ENCODE results near the gene FAM187B. TPM values are rescaled to one million over a fixed set of nuclear protein-coding genes. Genes with fewer than 3 reads are reported as not detected.

Gene FAM187B
- total and polyA plus RNA-seq, 2 donors (not counting 1 experiment from before 2014, with no cell fraction given) = 0.25 TPM; not detected in 1

GRCh38 chr19:35266520-35267352 lies 38.2 kb upstream of the FAM187B start:
- Histone ChIP-seq H3K4me3 (ENCODE audit: control extremely low read depth in 1 of 5, extremely low read depth in 1 of 5, insufficient read depth in 1 of 5, low read depth in 2 of 5, low read length in 4 of 5) (peak overlapping the region in 4 of 5 experiments; percentile 74 to 97 (median 80)), H3K9me3 (ENCODE audit: control extremely low read depth in 1 of 3, control insufficient read depth in 2 of 3, insufficient read depth in 1 of 3, low read length in 2 of 3) (no peaks in the 10 kb centered on the region), H3K4me1 (ENCODE audit: control insufficient read depth in 2 of 2, insufficient read depth in 2 of 2, low read length in 2 of 2) (peaks cover 37 to 57% of the 10 kb centered on the region in 2 donors), H3K27me3 (replicated peaks in 1 of 4; ENCODE audit: control extremely low read depth in 1 of 4, control insufficient read depth in 3 of 4, insufficient read depth in 4 of 4, low read length in 3 of 4) (no peaks in the 10 kb centered on the region), H3K27ac (ENCODE audit: low read length in 2 of 2) (peak overlapping the region in 1 of 2 donors; percentile 88), H3K9ac (ENCODE audit: low read length) (peak overlapping the region; percentile 91), H2AFZ (ENCODE audit: insufficient read depth, low read depth, low read length, poor library complexity, severe bottlenecking) (peak overlapping the region; percentile 80), H3K79me2 (ENCODE audit: control insufficient read depth, insufficient read depth, low read length) (peaks cover 34% of the 10 kb centered on the region), H3K4me2 (replicated peaks; ENCODE audit: low read depth, low read length, poor library complexity, severe bottlenecking) (peak overlapping the region; percentile 95), H3K36me3 (replicated peaks in 1 of 2; ENCODE audit: control extremely low read depth in 1 of 2, control insufficient read depth in 1 of 2, extremely low read depth in 1 of 2, insufficient read depth in 2 of 2, low read length in 1 of 2) (peaks cover 0 to 24% of the 10 kb centered on the region in 2 experiments), H4K20me1 (ENCODE audit: control insufficient read depth, insufficient read depth, low read length, poor library complexity, severe bottlenecking) (peaks cover 33% of the 10 kb centered on the region)
- Mint-ChIP-seq H3K9me3 (ENCODE audit: insufficient read depth) (no peaks in the 10 kb centered on the region), H3K27me3 (no peaks in the 10 kb centered on the region), H3K4me3 (peak overlapping the region; percentile 91), H3K27ac (peak overlapping the region; percentile 95), H3K4me1 (peaks cover 51% of the 10 kb centered on the region)
- no peak for ATAC-seq (ENCODE audit: low read depth)
- intact Hi-C loops (cut with micrococcal nuclease) = loop anchor here (1.0 to 5.0 kb wide), 2 partner anchors 125 to 199 kb away; no protein-coding TSS in a partner anchor
- CTCF ChIA-PET = interaction anchor here (1.0 to 2.2 kb wide), 5 partner anchors 15 to 201 kb away, joined by 4 to 7 read pairs (median 4); no protein-coding TSS in a partner anchor
- peak; percentile 51 for DNase-seq
- POLR2A ChIA-PET = interaction anchor here (0.6 to 1.1 kb wide), 3 partner anchors 68 to 421 kb away, joined by 3 to 7 read pairs (median 5); no protein-coding TSS in a partner anchor
- WGBS (ENCODE audit: insufficient coverage) = 38% methylated on average over 30 of the region's 39 CpGs
- no peak for TF ChIP-seq CTCF (IDR thresholded peaks at IDR 0.05)
- no peak for TF ChIP-seq EZH2 (IDR thresholded peaks at IDR 0.05; ENCODE audit: borderline replicate concordance, insufficient read depth, low read depth, low read length, poor library complexity, severe bottlenecking)

Measured in B cell (primary cell).